Esophagus muscularis mucosa (tissue), 4 donors: ENCODE measurements around the gene NAV3. TPM values are rescaled to one million over a fixed set of nuclear protein-coding genes. Genes with fewer than 3 reads are reported as not detected.

Source experiments
- DNase-seq: peaks from one replicate; pipeline ENCODE4 v3.0.0-alpha.2; 2017; ENCODE audit errors: extremely low spot score
- H3K27ac ChIP-seq, 4 donors: fragments of 200-600 bp; sonication (generic); replicated peaks in 1 of 4; 1 replicate in 3 of 4; 2 replicates in 1 of 4; pipeline ENCODE4 v1.5.1; 2016 to 2019; ENCODE audit warnings: mild to moderate bottlenecking in 1 of 4
- H3K27me3 ChIP-seq, 4 donors: fragments of 200-600 bp; sonication (generic); one replicate each; pipeline versions ENCODE4 v1.5.1 to v1.6.0; 2016 to 2019
- H3K36me3 ChIP-seq, 4 donors: fragments of 200-600 bp; sonication (generic); one replicate each; pipeline ENCODE4 v1.5.1; 2016 to 2019
- H3K4me1 ChIP-seq, 4 donors: fragments of 200-600 bp; sonication (generic); one replicate each; pipeline ENCODE4 v1.5.1; 2016 to 2019
- H3K4me3 ChIP-seq, 4 donors: fragments of 200-600 bp; sonication (generic); 1 replicate in 2 of 4; 2 replicates in 2 of 4; pipeline ENCODE4 v1.5.1; 2016 to 2019; ENCODE audit warnings: mild to moderate bottlenecking in 4 of 4, moderate library complexity in 1 of 4
- H3K9me3 ChIP-seq, 4 donors: fragments of 200-600 bp; sonication (generic); 1 replicate in 3 of 4; 2 replicates in 1 of 4; pipeline ENCODE4 v1.5.1; 2016 to 2019
- CTCF ChIP-seq, 3 experiments: fragments of 200-600 bp in 2 of 3; fragments of 450-650 bp in 1 of 3; sonication (generic) in 2 of 3; IDR thresholded peaks; one replicate each; pipeline ENCODE4 v1.5.1; 2017 to 2019; ENCODE audit warnings: antibody characterized with exemption in 3 of 3, mild to moderate bottlenecking in 2 of 3, moderate library complexity in 1 of 3
- EP300 ChIP-seq: sonication (generic); formaldehyde crosslinking; IDR thresholded peaks from one replicate; pipeline ENCODE4 v1.6.1; 2017; ENCODE audit warnings: antibody characterized with exemption
- POLR2A ChIP-seq: fragments of 450-650 bp; IDR thresholded peaks from one replicate; pipeline ENCODE4 v1.6.1; 2017; ENCODE audit warnings: antibody characterized with exemption, moderate library complexity, mild to moderate bottlenecking, low read depth
- POLR2AphosphoS5 ChIP-seq, 2 donors: sonication (generic); formaldehyde crosslinking; IDR thresholded peaks; one replicate each; pipeline ENCODE4 v1.6.1; 2017; ENCODE audit warnings: antibody characterized with exemption in 2 of 2
- WGBS: methylation state at CpG from one replicate; pipeline ENCODE4 v1.1.5; 2018; 5-methylcytosine and 5-hydroxymethylcytosine counted together
- intact Hi-C: fragments of 100-400 bp; cut with DNase I; formaldehyde crosslinking; loops from one replicate; pipeline ENCODE4 v1.15.1; 2023
- total RNA-seq, 4 donors: library from RNA; depleted of rRNA; stranded (reverse); fragments of >200 nt; gene quantifications; one replicate each; pipeline versions ENCODE4 v1.1.0 to v1.2.1, GENCODE V29; 2016

The NAV3 gene
- total RNA-seq, 4 donors from 2014 or later = 4.3 to 9.6 (median 5.4) TPM

DNA sequence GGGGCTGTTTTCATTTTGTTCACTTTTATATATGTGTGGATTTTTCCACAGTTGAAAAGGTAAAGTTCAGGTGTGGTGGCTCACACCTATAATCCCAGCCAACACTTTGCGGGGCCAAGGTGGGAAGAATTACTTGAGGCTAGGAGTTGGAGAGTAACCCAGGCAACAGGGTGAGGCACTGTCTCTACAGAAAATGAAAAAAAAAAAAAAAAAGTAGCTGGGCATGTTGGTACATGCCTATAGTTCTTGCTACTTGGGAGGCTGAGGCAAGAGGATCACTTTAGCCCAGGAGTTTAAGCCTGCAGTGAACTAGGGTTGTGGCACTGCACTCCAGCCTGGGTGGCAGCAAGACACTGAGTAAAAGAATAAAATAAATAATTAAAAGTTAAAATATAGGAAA is 326.5 kb downstream of the NAV3 start:
- Histone ChIP-seq H3K4me3 (no peak overlapping the region), H3K27me3 (no peaks in the 10 kb centered on the region), H3K4me1 (no peaks in the 10 kb centered on the region), H3K36me3 (no peaks in the 10 kb centered on the region), H3K9me3 (no peaks in the 10 kb centered on the region), H3K27ac (no peak overlapping the region)
- TF ChIP-seq POLR2A = no peak
- TF ChIP-seq CTCF (IDR thresholded peaks at IDR 0.05) = no peak
- TF ChIP-seq EP300 = no peak
- no peak for TF ChIP-seq POLR2AphosphoS5 (IDR thresholded peaks at IDR 0.05)
- WGBS = 100% methylated on average over 1 of the region's 1 CpG
- intact Hi-C loops = no loop called here
- no peak for DNase-seq

GRCh38 chr12:78164154-78164553 is 333.5 kb downstream of the NAV3 start:
- TF ChIP-seq EP300 = no peak
- TF ChIP-seq POLR2AphosphoS5 (IDR thresholded peaks at IDR 0.05) = no peak
- TF ChIP-seq POLR2A = no peak
- Histone ChIP-seq H3K9me3 (no peaks in the 10 kb centered on the region), H3K36me3 (no peaks in the 10 kb centered on the region), H3K27me3 (no peaks in the 10 kb centered on the region), H3K4me1 (no peaks in the 10 kb centered on the region), H3K4me3 (no peak overlapping the region), H3K27ac (no peak overlapping the region)
- DNase-seq = no peak
- intact Hi-C loops = no loop called here
- WGBS = 92% methylated on average over 1 of the region's 1 CpG

- DNase-seq = no peak
- intact Hi-C loops = no loop called here
- H3K36me3 ChIP-seq = no peaks in the 10 kb centered on the region
- no peak overlapping the region for H3K4me3 ChIP-seq
- no peak overlapping the region for H3K27ac ChIP-seq
- no peak for TF ChIP-seq CTCF (IDR thresholded peaks at IDR 0.05)
- TF ChIP-seq POLR2AphosphoS5 (IDR thresholded peaks at IDR 0.05) = no peak
- H3K9me3 ChIP-seq = no peaks in the 10 kb centered on the region
- H3K4me1 ChIP-seq = no peaks in the 10 kb centered on the region
- WGBS = 18% methylated on average over 3 of the region's 3 CpGs
- no peaks in the 10 kb centered on the region for H3K27me3 ChIP-seq
Observed at GRCh38 chr12:78167510-78167909, 336.8 kb downstream of the NAV3 start.

DNA sequence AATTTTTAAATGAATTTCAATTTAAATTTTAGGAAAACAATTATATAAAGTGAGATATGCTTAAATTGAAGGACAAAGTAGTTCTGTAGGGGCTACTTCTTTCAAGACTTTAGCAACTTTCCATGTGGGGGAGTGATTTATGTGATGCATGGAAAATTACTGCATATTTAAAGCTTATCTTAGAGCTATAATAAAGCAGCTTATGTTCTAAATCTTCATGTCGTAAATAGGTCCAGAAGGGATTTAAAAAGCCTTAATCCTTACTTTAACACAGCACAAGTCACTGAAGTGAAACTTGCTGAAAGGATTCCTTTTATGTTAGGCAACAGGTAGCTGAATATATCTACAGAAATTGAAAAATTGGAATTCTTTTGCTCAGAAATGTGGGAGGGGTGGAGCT is 340.4 kb downstream of the NAV3 start:
- H3K27me3 ChIP-seq = no peaks in the 10 kb centered on the region
- H3K9me3 ChIP-seq = no peaks in the 10 kb centered on the region
- no peak for DNase-seq
- TF ChIP-seq POLR2A = no peak
- no peak for TF ChIP-seq EP300
- TF ChIP-seq POLR2AphosphoS5 (IDR thresholded peaks at IDR 0.05) = no peak
- TF ChIP-seq CTCF (IDR thresholded peaks at IDR 0.05) = no peak
- H3K36me3 ChIP-seq = no peaks in the 10 kb centered on the region
- 83% methylated on average over 1 of the region's 1 CpG for WGBS
- no peak overlapping the region for H3K4me3 ChIP-seq
- intact Hi-C loops = no loop called here
- H3K27ac ChIP-seq = no peak overlapping the region
- no peaks in the 10 kb centered on the region for H3K4me1 ChIP-seq

- 92% methylated on average over 4 of the region's 4 CpGs for WGBS
- TF ChIP-seq CTCF (IDR thresholded peaks at IDR 0.05) (no peak), POLR2AphosphoS5 (IDR thresholded peaks at IDR 0.05) (no peak), EP300 (no peak), POLR2A (no peak)
- DNase-seq = no peak
- Histone ChIP-seq H3K4me3 (no peak overlapping the region), H3K36me3 (peaks cover 0 to 9% (median 0%) of the 10 kb centered on the region in 4 donors), H3K27ac (no peak overlapping the region), H3K27me3 (no peaks in the 10 kb centered on the region), H3K4me1 (no peaks in the 10 kb centered on the region), H3K9me3 (no peaks in the 10 kb centered on the region)
- intact Hi-C loops = no loop called here
Observed at GRCh38 chr12:78176643-78177042, 345.9 kb downstream of the NAV3 start.
